Measurements from ENCODE around the gene ZC3H10.
"Not testable (repeated sequence)": the region's sequence is repeated elsewhere in the genome, so short reads cannot be mapped to it uniquely, and the experiment has no call there.

Gene ZC3H10

GRCh38 chr12:56117778-56118687 is at the start of gene ZC3H10:
ZC3H10 (plus strand) TSS chr12:56118266; CDS start chr12:56120563, 2,297 bp downstream.
- no peaks in the 10 kb centered on the region for H3K27me3 ChIP-seq (ENCODE audit: low read depth, low read length)
- peak within 1 kb of the TSS; percentile 91 to 99 for H3K4me3 ChIP-seq (ENCODE audit: low read depth in 1 of 2, low read length in 2 of 2)
- H3K36me3 ChIP-seq (ENCODE audit: control insufficient read depth in 1 of 2, insufficient read depth in 2 of 2, low read length in 2 of 2), result peaks cover 20 to 32% of the 10 kb centered on the region in 2 donors
- H3K4me1 ChIP-seq (ENCODE audit: control insufficient read depth in 1 of 2, insufficient read depth in 2 of 2, low read length in 2 of 2), result peaks cover 16 to 39% of the 10 kb centered on the region in 2 donors
- H3K9me3 ChIP-seq (ENCODE audit: control insufficient read depth in 1 of 2, low read length in 2 of 2), result no peaks in the 10 kb centered on the region
- H3K27ac ChIP-seq (ENCODE audit: low read length), result peak within 1 kb of the TSS; percentile 100

- H3K27ac ChIP-seq (ENCODE audit: low read length), result no peak overlapping the region
- no peak overlapping the region for H3K4me3 ChIP-seq (ENCODE audit: low read depth in 1 of 2, low read length in 2 of 2)
- no peaks in the 10 kb centered on the region for H3K4me1 ChIP-seq (ENCODE audit: control insufficient read depth in 1 of 2, insufficient read depth in 2 of 2, low read length in 2 of 2)
- no peaks in the 10 kb centered on the region for H3K36me3 ChIP-seq (ENCODE audit: control insufficient read depth in 1 of 2, insufficient read depth in 2 of 2, low read length in 2 of 2)
- H3K9me3 ChIP-seq (ENCODE audit: control insufficient read depth in 1 of 2, low read length in 2 of 2), result no peaks in the 10 kb centered on the region
- no peaks in the 10 kb centered on the region for H3K27me3 ChIP-seq (ENCODE audit: low read depth, low read length)
Measured at GRCh38 chr12:56071648-56072047, 46.4 kb upstream of the ZC3H10 start.

- no peak overlapping the region for H3K27ac ChIP-seq (ENCODE audit: low read length)
- H3K27me3 ChIP-seq (ENCODE audit: low read depth, low read length), result no peaks in the 10 kb centered on the region
- H3K4me3 ChIP-seq (ENCODE audit: low read depth in 1 of 2, low read length in 2 of 2), result no peak overlapping the region
- H3K4me1 ChIP-seq (ENCODE audit: control insufficient read depth in 1 of 2, insufficient read depth in 2 of 2, low read length in 2 of 2), result peaks cover 0 to 8% of the 10 kb centered on the region in 2 donors
- no peaks in the 10 kb centered on the region for H3K9me3 ChIP-seq (ENCODE audit: control insufficient read depth in 1 of 2, low read length in 2 of 2)
- no peaks in the 10 kb centered on the region for H3K36me3 ChIP-seq (ENCODE audit: control insufficient read depth in 1 of 2, insufficient read depth in 2 of 2, low read length in 2 of 2)
Measured at GRCh38 chr12:56074396-56074795, 43.7 kb upstream of the ZC3H10 start.

GRCh38 chr12:56077966-56078365 is 40.1 kb upstream of the ZC3H10 start:
- peaks cover 0 to 22% of the 10 kb centered on the region in 2 donors for H3K4me1 ChIP-seq (ENCODE audit: control insufficient read depth in 1 of 2, insufficient read depth in 2 of 2, low read length in 2 of 2)
- H3K9me3 ChIP-seq (ENCODE audit: control insufficient read depth in 1 of 2, low read length in 2 of 2); H3K4me3 ChIP-seq (ENCODE audit: low read depth in 1 of 2, low read length in 2 of 2); H3K27ac ChIP-seq (ENCODE audit: low read length); H3K27me3 ChIP-seq (ENCODE audit: low read depth, low read length); H3K36me3 ChIP-seq (ENCODE audit: control insufficient read depth in 1 of 2, insufficient read depth in 2 of 2, low read length in 2 of 2): not testable (repeated sequence)

GRCh38 chr12:56078427-56078826 is 39.6 kb upstream of the ZC3H10 start:
- no peaks in the 10 kb centered on the region for H3K9me3 ChIP-seq (ENCODE audit: control insufficient read depth in 1 of 2, low read length in 2 of 2)
- H3K27me3 ChIP-seq (ENCODE audit: low read depth, low read length), result no peaks in the 10 kb centered on the region
- no peaks in the 10 kb centered on the region for H3K36me3 ChIP-seq (ENCODE audit: control insufficient read depth in 1 of 2, insufficient read depth in 2 of 2, low read length in 2 of 2)
- peak overlapping the region in 1 of 2 donors; percentile 65 for H3K4me3 ChIP-seq (ENCODE audit: low read depth in 1 of 2, low read length in 2 of 2)
- peaks cover 0 to 22% of the 10 kb centered on the region in 2 donors for H3K4me1 ChIP-seq (ENCODE audit: control insufficient read depth in 1 of 2, insufficient read depth in 2 of 2, low read length in 2 of 2)
- peak overlapping the region; percentile 71 for H3K27ac ChIP-seq (ENCODE audit: low read length)

GRCh38 chr12:56078931-56079722 is 38.9 kb upstream of the ZC3H10 start:
- H3K36me3 ChIP-seq (ENCODE audit: control insufficient read depth in 1 of 2, insufficient read depth in 2 of 2, low read length in 2 of 2), result no peaks in the 10 kb centered on the region

GRCh38 chr12:56079723-56080555 is 38.1 kb upstream of the ZC3H10 start, which contains the start of gene ERBB3:
ERBB3 (plus strand) TSS chr12:56080165; CDS start chr12:56080301, 136 bp downstream.
- Histone ChIP-seq H3K27ac (ENCODE audit: low read length) (peak within 1 kb of the TSS; percentile 82), H3K4me1 (ENCODE audit: control insufficient read depth in 1 of 2, insufficient read depth in 2 of 2, low read length in 2 of 2) (peaks cover 0 to 22% of the 10 kb centered on the region in 2 donors), H3K36me3 (ENCODE audit: control insufficient read depth in 1 of 2, insufficient read depth in 2 of 2, low read length in 2 of 2) (no peaks in the 10 kb centered on the region), H3K4me3 (ENCODE audit: low read depth in 1 of 2, low read length in 2 of 2) (peak within 1 kb of the TSS; percentile 65 to 76), H3K27me3 (ENCODE audit: low read depth, low read length) (no peaks in the 10 kb centered on the region), H3K9me3 (ENCODE audit: control insufficient read depth in 1 of 2, low read length in 2 of 2) (no peaks in the 10 kb centered on the region)

More at GRCh38 chr12:56078931-56079722, 38.9 kb upstream of the ZC3H10 start:
- H3K27me3 ChIP-seq (ENCODE audit: low read depth, low read length), result no peaks in the 10 kb centered on the region
- H3K9me3 ChIP-seq (ENCODE audit: control insufficient read depth in 1 of 2, low read length in 2 of 2), result no peaks in the 10 kb centered on the region
- peak overlapping the region; percentile 65 to 76 for H3K4me3 ChIP-seq (ENCODE audit: low read depth in 1 of 2, low read length in 2 of 2)
- H3K4me1 ChIP-seq (ENCODE audit: control insufficient read depth in 1 of 2, insufficient read depth in 2 of 2, low read length in 2 of 2), result peaks cover 0 to 22% of the 10 kb centered on the region in 2 donors
- peak overlapping the region; percentile 71 for H3K27ac ChIP-seq (ENCODE audit: low read length)

- H3K27me3 ChIP-seq (ENCODE audit: low read depth, low read length), result no peaks in the 10 kb centered on the region
- H3K36me3 ChIP-seq (ENCODE audit: control insufficient read depth in 1 of 2, insufficient read depth in 2 of 2, low read length in 2 of 2), result no peaks in the 10 kb centered on the region
- H3K9me3 ChIP-seq (ENCODE audit: control insufficient read depth in 1 of 2, low read length in 2 of 2), result no peaks in the 10 kb centered on the region
- peak overlapping the region; percentile 82 for H3K27ac ChIP-seq (ENCODE audit: low read length)
- H3K4me1 ChIP-seq (ENCODE audit: control insufficient read depth in 1 of 2, insufficient read depth in 2 of 2, low read length in 2 of 2), result peaks cover 0 to 22% of the 10 kb centered on the region in 2 donors
- peak overlapping the region; percentile 65 to 76 for H3K4me3 ChIP-seq (ENCODE audit: low read depth in 1 of 2, low read length in 2 of 2)
Measured at GRCh38 chr12:56080556-56081138, 37.4 kb upstream of the ZC3H10 start.

GRCh38 chr12:56081393-56082347 is 36.4 kb upstream of the ZC3H10 start:
- peaks cover 0 to 22% of the 10 kb centered on the region in 2 donors for H3K4me1 ChIP-seq (ENCODE audit: control insufficient read depth in 1 of 2, insufficient read depth in 2 of 2, low read length in 2 of 2)
- peak overlapping the region; percentile 65 to 76 for H3K4me3 ChIP-seq (ENCODE audit: low read depth in 1 of 2, low read length in 2 of 2)
- H3K27me3 ChIP-seq (ENCODE audit: low read depth, low read length), result no peaks in the 10 kb centered on the region
- no peaks in the 10 kb centered on the region for H3K9me3 ChIP-seq (ENCODE audit: control insufficient read depth in 1 of 2, low read length in 2 of 2)
- H3K27ac ChIP-seq (ENCODE audit: low read length), result peak overlapping the region; percentile 82
- H3K36me3 ChIP-seq (ENCODE audit: control insufficient read depth in 1 of 2, insufficient read depth in 2 of 2, low read length in 2 of 2), result no peaks in the 10 kb centered on the region

Measured in muscle layer of duodenum (tissue), 2 donors.